KMS-11 (cell line): ENCODE results near the gene TSPYL1.

Experiments used
- H2AFZ ChIP-seq: fragments of 200-600 bp; sonication (generic); 2 replicates; pipeline ENCODE4 v1.6.1; 2016; ENCODE audit warnings: antibody characterized with exemption, mixed run types, low read depth
- H3K27ac ChIP-seq: fragments of 200-600 bp; sonication (generic); 2 replicates; pipeline ENCODE4 v1.6.1; 2016; ENCODE audit warnings: mild to moderate bottlenecking, mixed run types
- H3K27me3 ChIP-seq: fragments of 200-600 bp; sonication (generic); 2 replicates; pipeline ENCODE4 v1.6.1; 2017; ENCODE audit warnings: mild to moderate bottlenecking, low read depth, mixed run types, moderate library complexity; ENCODE audit not compliant: insufficient read depth
- H3K36me3 ChIP-seq: fragments of 200-600 bp; sonication (generic); 2 replicates; pipeline ENCODE4 v1.6.1; 2017; ENCODE audit warnings: mild to moderate bottlenecking, mixed run types; ENCODE audit not compliant: insufficient read depth
- H3K4me1 ChIP-seq: fragments of 200-600 bp; sonication (generic); 2 replicates; pipeline ENCODE4 v1.6.1; 2016; ENCODE audit warnings: mild to moderate bottlenecking, low read depth, mixed run types; ENCODE audit not compliant: poor library complexity, severe bottlenecking
- H3K4me2 ChIP-seq: fragments of 200-600 bp; sonication (generic); 2 replicates; pipeline ENCODE4 v1.7.0; 2016; ENCODE audit warnings: mild to moderate bottlenecking, mixed run types
- H3K4me3 ChIP-seq: fragments of 200-600 bp; sonication (generic); IDR thresholded peaks from 2 replicates; pipeline ENCODE4 v1.6.1; 2017; ENCODE audit warnings: low read depth, low read length, mixed read lengths; ENCODE audit not compliant: insufficient read depth
- H3K79me2 ChIP-seq: fragments of 200-600 bp; sonication (generic); 2 replicates; pipeline ENCODE4 v1.6.1; 2016; ENCODE audit warnings: low read depth, mixed run types; ENCODE audit not compliant: insufficient read depth
- H3K9ac ChIP-seq: fragments of 200-600 bp; sonication (generic); 2 replicates; pipeline ENCODE4 v1.6.1; 2016; ENCODE audit warnings: mild to moderate bottlenecking, mixed run types
- H4K20me1 ChIP-seq: fragments of 200-600 bp; sonication (generic); 2 replicates; pipeline ENCODE4 v1.6.1; 2016; ENCODE audit warnings: mild to moderate bottlenecking, mixed run types; ENCODE audit not compliant: insufficient read depth
- CTCF ChIP-seq: fragments of 200-600 bp; sonication (generic); conservative IDR thresholded peaks from 2 replicates; pipeline ENCODE4 v1.6.1; 2017; ENCODE audit warnings: low read depth, mild to moderate bottlenecking, antibody characterized with exemption, low read length, moderate library complexity, mixed read lengths

The TSPYL1 gene

GRCh38 chr6:116298273-116298672, 18.5 kb upstream of the TSPYL1 start:
- H3K4me1 ChIP-seq: no peaks in the 10 kb centered on the region
- no peaks in the 10 kb centered on the region for H3K79me2 ChIP-seq
- H3K4me3 ChIP-seq: no peak overlapping the region
- no peak for TF ChIP-seq CTCF
- no peaks in the 10 kb centered on the region for H4K20me1 ChIP-seq
- H3K9ac ChIP-seq: no peak overlapping the region
- no peak overlapping the region for H3K27ac ChIP-seq
- H2AFZ ChIP-seq: no peak overlapping the region
- H3K4me2 ChIP-seq: no peak overlapping the region
- H3K27me3 ChIP-seq: no peaks in the 10 kb centered on the region
- H3K36me3 ChIP-seq: no peaks in the 10 kb centered on the region

- Histone ChIP-seq H4K20me1 (no peaks in the 10 kb centered on the region), H2AFZ (no peak overlapping the region), H3K36me3 (no peaks in the 10 kb centered on the region), H3K4me1 (no peaks in the 10 kb centered on the region), H3K79me2 (no peaks in the 10 kb centered on the region), H3K9ac (no peak overlapping the region), H3K27ac (no peak overlapping the region), H3K4me3 (no peak overlapping the region), H3K27me3 (no peaks in the 10 kb centered on the region), H3K4me2 (no peak overlapping the region)
- TF ChIP-seq CTCF: no peak
These were observed 12.8 kb upstream of the TSPYL1 start for GRCh38 chr6:116292553-116292952.

- H3K79me2 ChIP-seq: no peaks in the 10 kb centered on the region
- no peak overlapping the region for H3K9ac ChIP-seq
- no peak overlapping the region for H3K4me2 ChIP-seq
- TF ChIP-seq CTCF: no peak
- H4K20me1 ChIP-seq: no peaks in the 10 kb centered on the region
- H3K27ac ChIP-seq: no peak overlapping the region
- H3K4me1 ChIP-seq: no peaks in the 10 kb centered on the region
- H3K36me3 ChIP-seq: no peaks in the 10 kb centered on the region
- H3K4me3 ChIP-seq: no peak overlapping the region
- H2AFZ ChIP-seq: no peak overlapping the region
- H3K27me3 ChIP-seq: no peaks in the 10 kb centered on the region
These were observed 12.1 kb upstream of the TSPYL1 start for GRCh38 chr6:116291701-116292396.

GRCh38 chr6:116290799-116291198, 11.1 kb upstream of the TSPYL1 start:
- Histone ChIP-seq H3K79me2 (no peaks in the 10 kb centered on the region), H2AFZ (no peak overlapping the region), H4K20me1 (no peaks in the 10 kb centered on the region)

More at GRCh38 chr6:116290799-116291198, 11.1 kb upstream of the TSPYL1 start:
- no peak overlapping the region for H3K27ac ChIP-seq
- H3K4me2 ChIP-seq: no peak overlapping the region
- H3K9ac ChIP-seq: no peak overlapping the region
- H3K27me3 ChIP-seq: no peaks in the 10 kb centered on the region
- no peaks in the 10 kb centered on the region for H3K36me3 ChIP-seq
- no peak overlapping the region for H3K4me3 ChIP-seq
- TF ChIP-seq CTCF: no peak
- no peaks in the 10 kb centered on the region for H3K4me1 ChIP-seq
